KMS-11 (cell line): ENCODE measurements around the gene PXN.
"Not testable (repeated sequence)": the region's sequence is repeated elsewhere in the genome, so short reads cannot be mapped to it uniquely, and the experiment has no call there.

Experiments
- H2AFZ ChIP-seq: fragments of 200-600 bp; sonication (generic); 2 replicates; pipeline ENCODE4 v1.6.1; 2016; ENCODE audit warnings: antibody characterized with exemption, mixed run types, low read depth
- H3K27ac ChIP-seq: fragments of 200-600 bp; sonication (generic); 2 replicates; pipeline ENCODE4 v1.6.1; 2016; ENCODE audit warnings: mild to moderate bottlenecking, mixed run types
- H3K27me3 ChIP-seq: fragments of 200-600 bp; sonication (generic); 2 replicates; pipeline ENCODE4 v1.6.1; 2017; ENCODE audit warnings: mild to moderate bottlenecking, low read depth, mixed run types, moderate library complexity; ENCODE audit not compliant: insufficient read depth
- H3K36me3 ChIP-seq: fragments of 200-600 bp; sonication (generic); 2 replicates; pipeline ENCODE4 v1.6.1; 2017; ENCODE audit warnings: mild to moderate bottlenecking, mixed run types; ENCODE audit not compliant: insufficient read depth
- H3K4me1 ChIP-seq: fragments of 200-600 bp; sonication (generic); 2 replicates; pipeline ENCODE4 v1.6.1; 2016; ENCODE audit warnings: mild to moderate bottlenecking, low read depth, mixed run types; ENCODE audit not compliant: poor library complexity, severe bottlenecking
- H3K4me2 ChIP-seq: fragments of 200-600 bp; sonication (generic); 2 replicates; pipeline ENCODE4 v1.7.0; 2016; ENCODE audit warnings: mild to moderate bottlenecking, mixed run types
- H3K4me3 ChIP-seq: fragments of 200-600 bp; sonication (generic); IDR thresholded peaks from 2 replicates; pipeline ENCODE4 v1.6.1; 2017; ENCODE audit warnings: low read depth, low read length, mixed read lengths; ENCODE audit not compliant: insufficient read depth
- H3K79me2 ChIP-seq: fragments of 200-600 bp; sonication (generic); 2 replicates; pipeline ENCODE4 v1.6.1; 2016; ENCODE audit warnings: low read depth, mixed run types; ENCODE audit not compliant: insufficient read depth
- H3K9ac ChIP-seq: fragments of 200-600 bp; sonication (generic); 2 replicates; pipeline ENCODE4 v1.6.1; 2016; ENCODE audit warnings: mild to moderate bottlenecking, mixed run types
- H4K20me1 ChIP-seq: fragments of 200-600 bp; sonication (generic); 2 replicates; pipeline ENCODE4 v1.6.1; 2016; ENCODE audit warnings: mild to moderate bottlenecking, mixed run types; ENCODE audit not compliant: insufficient read depth
- TF ChIP-seq, protein P1 (sequence below): fragments of 200-600 bp; sonication (generic); conservative IDR thresholded peaks from 2 replicates; pipeline ENCODE4 v1.6.1; 2017; ENCODE audit warnings: low read depth, mild to moderate bottlenecking, antibody characterized with exemption, low read length, moderate library complexity, mixed read lengths

The PXN gene

DNA sequence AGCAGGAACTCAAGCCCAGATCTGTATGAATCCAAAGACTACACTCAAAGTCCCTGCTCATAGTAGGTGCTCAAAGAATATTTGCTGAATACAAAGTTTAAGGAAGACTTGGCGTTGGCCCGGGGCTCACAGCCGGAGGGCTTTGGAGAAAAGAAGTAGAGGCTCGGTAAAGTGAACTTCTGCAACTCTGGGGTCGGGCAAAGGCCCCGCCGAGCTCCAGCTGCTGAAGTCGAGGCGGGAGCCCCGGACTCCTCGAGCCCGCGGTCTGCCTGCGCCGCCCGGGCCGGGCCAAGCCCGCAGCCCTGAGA is 71.3 kb downstream of the PXN start:
- Histone ChIP-seq H3K9ac (peak overlapping the region; percentile 90), H3K4me1 (peaks cover 75% of the 10 kb centered on the region), H2AFZ (peak overlapping the region; percentile 44; the same call in 1 of the 2 replicates), H3K4me3 (no peak overlapping the region), H3K27me3 (no peaks in the 10 kb centered on the region), H3K27ac (peak overlapping the region; percentile 94), H4K20me1 (no peaks in the 10 kb centered on the region; the same call in 1 of the 2 replicates), H3K36me3 (0 out of 2 replicates have a peak, but pooled peaks cover 3% of the 10 kb centered on the region), H3K4me2 (peak overlapping the region; percentile 87), H3K79me2 (peaks cover 79% of the 10 kb centered on the region)
- TF ChIP-seq, protein P1, sequence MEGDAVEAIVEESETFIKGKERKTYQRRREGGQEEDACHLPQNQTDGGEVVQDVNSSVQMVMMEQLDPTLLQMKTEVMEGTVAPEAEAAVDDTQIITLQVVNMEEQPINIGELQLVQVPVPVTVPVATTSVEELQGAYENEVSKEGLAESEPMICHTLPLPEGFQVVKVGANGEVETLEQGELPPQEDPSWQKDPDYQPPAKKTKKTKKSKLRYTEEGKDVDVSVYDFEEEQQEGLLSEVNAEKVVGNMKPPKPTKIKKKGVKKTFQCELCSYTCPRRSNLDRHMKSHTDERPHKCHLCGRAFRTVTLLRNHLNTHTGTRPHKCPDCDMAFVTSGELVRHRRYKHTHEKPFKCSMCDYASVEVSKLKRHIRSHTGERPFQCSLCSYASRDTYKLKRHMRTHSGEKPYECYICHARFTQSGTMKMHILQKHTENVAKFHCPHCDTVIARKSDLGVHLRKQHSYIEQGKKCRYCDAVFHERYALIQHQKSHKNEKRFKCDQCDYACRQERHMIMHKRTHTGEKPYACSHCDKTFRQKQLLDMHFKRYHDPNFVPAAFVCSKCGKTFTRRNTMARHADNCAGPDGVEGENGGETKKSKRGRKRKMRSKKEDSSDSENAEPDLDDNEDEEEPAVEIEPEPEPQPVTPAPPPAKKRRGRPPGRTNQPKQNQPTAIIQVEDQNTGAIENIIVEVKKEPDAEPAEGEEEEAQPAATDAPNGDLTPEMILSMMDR: no peak

DNA sequence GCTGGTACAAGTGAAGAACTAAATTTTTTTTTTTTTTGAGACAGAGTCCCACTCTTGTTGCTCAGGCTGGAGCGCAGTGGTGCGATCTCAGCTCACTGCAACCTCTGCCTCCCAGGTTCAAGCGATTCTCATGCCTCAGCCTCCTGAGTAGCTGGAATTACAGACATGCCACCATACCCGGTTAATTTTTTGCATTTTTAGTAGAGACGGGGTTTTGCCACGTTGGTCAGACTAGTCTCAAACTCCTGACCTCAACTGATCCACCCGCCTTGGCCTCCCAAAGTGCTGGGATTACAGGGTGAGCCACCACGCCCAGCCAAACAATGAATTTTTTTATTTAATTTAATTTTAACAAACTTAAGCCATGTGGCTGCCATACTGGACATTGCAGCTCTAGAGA is 72.2 kb downstream of the PXN start:
- H4K20me1 ChIP-seq, H3K27me3 ChIP-seq, H3K36me3 ChIP-seq, H3K4me3 ChIP-seq, H2AFZ ChIP-seq: not testable (repeated sequence)
- peak overlapping the region; percentile 90; the same call in 1 of the 2 replicates for H3K9ac ChIP-seq
- H3K4me2 ChIP-seq: peak overlapping the region; percentile 87
- H3K27ac ChIP-seq: peak overlapping the region; percentile 94; the same call in 1 of the 2 replicates
- H3K4me1 ChIP-seq: peaks cover 66% of the 10 kb centered on the region
- peaks cover 78% of the 10 kb centered on the region for H3K79me2 ChIP-seq

DNA sequence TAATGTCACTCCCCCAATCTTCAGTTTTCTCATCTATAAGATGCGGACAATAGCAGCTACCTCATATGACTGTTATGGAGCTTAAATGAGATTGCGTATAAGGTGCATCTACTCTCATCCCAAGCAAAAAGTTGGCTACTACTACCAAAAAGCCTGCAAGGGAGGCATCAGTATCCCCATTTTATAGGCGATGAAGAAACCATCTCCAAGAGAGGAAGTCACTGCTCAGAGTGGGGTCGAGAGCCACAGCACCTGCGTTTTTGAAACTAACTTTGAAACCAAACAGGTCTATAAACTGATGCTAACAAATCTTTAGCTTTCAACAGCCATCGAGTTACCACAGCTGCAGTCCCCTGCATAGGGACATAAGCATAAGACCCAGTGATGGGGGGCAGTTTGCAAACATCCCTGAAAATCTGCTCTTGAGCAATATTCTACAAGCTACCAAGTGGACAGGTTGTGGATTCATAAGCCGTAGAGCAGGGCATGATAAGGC is 74.5 kb downstream of the PXN start:
- peaks cover 85% of the 10 kb centered on the region for H3K79me2 ChIP-seq
- H3K36me3 ChIP-seq: 0 out of 2 replicates have a peak, but pooled peaks cover 1% of the 10 kb centered on the region

DNA sequence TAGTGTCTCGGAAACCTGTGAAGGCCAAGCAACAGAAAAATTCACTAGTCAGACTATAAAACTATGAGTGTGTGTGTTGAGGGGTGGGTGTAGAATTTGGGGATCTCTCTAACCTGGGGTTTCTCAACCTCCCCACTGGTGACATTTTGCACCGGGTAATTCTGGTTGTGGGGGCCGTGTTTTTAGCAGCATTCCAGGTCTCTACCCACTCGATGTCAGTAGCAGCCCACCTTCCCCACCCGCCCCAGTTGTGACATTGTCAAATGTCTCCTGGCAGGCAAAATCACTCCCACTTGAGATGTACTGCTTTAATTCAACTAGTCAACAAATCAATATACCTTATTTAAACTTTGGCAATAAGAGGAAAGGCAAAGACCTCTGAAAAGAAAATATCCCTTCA is 75.1 kb downstream of the PXN start:
- Histone ChIP-seq H3K27me3 (no peaks in the 10 kb centered on the region), H3K9ac (no peak overlapping the region), H3K4me1 (peaks cover 39% of the 10 kb centered on the region), H2AFZ (no peak overlapping the region), H3K4me3 (no peak overlapping the region), H4K20me1 (no peaks in the 10 kb centered on the region), H3K4me2 (peak overlapping the region; percentile 75; the same call in 1 of the 2 replicates), H3K27ac (peak overlapping the region; percentile 94; the same call in 1 of the 2 replicates), H3K79me2 (peaks cover 88% of the 10 kb centered on the region), H3K36me3 (no peaks in the 10 kb centered on the region)
- TF ChIP-seq, protein P1: no peak

More for the DNA sequence above, 74.5 kb downstream of the PXN start:
- Histone ChIP-seq H3K4me2 (peak overlapping the region; percentile 75; the same call in 1 of the 2 replicates), H3K4me1 (peaks cover 46% of the 10 kb centered on the region), H2AFZ (no peak overlapping the region), H3K27ac (peak overlapping the region; percentile 94), H4K20me1 (no peaks in the 10 kb centered on the region), H3K27me3 (no peaks in the 10 kb centered on the region), H3K4me3 (no peak overlapping the region), H3K9ac (peak overlapping the region; percentile 21; the same call in 1 of the 2 replicates)
- TF ChIP-seq, protein P1: no peak

DNA sequence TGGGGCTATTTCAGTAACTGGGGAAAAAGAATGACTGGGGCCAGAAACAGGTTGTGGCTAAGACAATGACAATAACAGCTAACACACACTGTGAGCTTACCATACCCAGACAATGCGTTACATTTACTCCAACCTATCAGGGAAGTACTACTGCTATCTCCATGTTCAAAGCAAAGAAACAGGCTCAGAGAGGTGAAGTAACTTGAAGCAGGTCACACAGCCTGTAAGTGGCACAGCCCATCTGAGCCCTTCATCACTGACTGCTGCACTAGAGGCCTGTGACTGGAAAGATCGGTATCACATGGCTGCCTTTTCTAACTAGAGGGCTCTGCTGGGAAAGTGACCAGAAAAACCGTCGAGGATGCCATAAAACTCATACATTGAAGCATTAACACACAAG is 78.9 kb downstream of the PXN start:
- Histone ChIP-seq H3K27me3 (no peaks in the 10 kb centered on the region), H3K4me3 (no peak overlapping the region), H3K36me3 (no peaks in the 10 kb centered on the region; the same call in 1 of the 2 replicates), H3K79me2 (peaks cover 66% of the 10 kb centered on the region; the same call in 1 of the 2 replicates), H3K27ac (no peak overlapping the region), H3K4me2 (no peak overlapping the region), H3K4me1 (peaks cover 21% of the 10 kb centered on the region), H3K9ac (no peak overlapping the region), H4K20me1 (no peaks in the 10 kb centered on the region), H2AFZ (no peak overlapping the region)
- TF ChIP-seq, protein P1: no peak
